Mesenchymal stem cell (in vitro differentiated cells and primary cell): ENCODE data around the gene KCTD20.
"Not testable (repeated sequence)": the region's sequence is repeated elsewhere in the genome, so short reads cannot be mapped to it uniquely, and the experiment has no call there.

ENCODE experiments used
- DNase-seq: peaks from one replicate; pipeline ENCODE4 v3.0.0-alpha.2; 2013
- H2AFZ ChIP-seq: one replicate; pipeline ENCODE4 v1.6.1; 2013; ENCODE audit warnings: low read depth, mild to moderate bottlenecking, control low read depth, inconsistent platforms, low read length, moderate library complexity
- H2AK5ac ChIP-seq: 2 replicates; pipeline ENCODE4 v1.6.1; 2013; ENCODE audit warnings: low read length, moderate library complexity, mild to moderate bottlenecking, inconsistent platforms; ENCODE audit not compliant: severe bottlenecking
- H2BK120ac ChIP-seq: one replicate; pipeline ENCODE4 v1.6.1; 2013; ENCODE audit warnings: low read depth, mild to moderate bottlenecking, inconsistent platforms, low read length, moderate library complexity
- H2BK12ac ChIP-seq, 2 experiments: one replicate each; pipeline ENCODE4 v1.6.1; 2013; ENCODE audit warnings: inconsistent platforms in 2 of 2, low read length in 2 of 2, mild to moderate bottlenecking in 2 of 2, moderate library complexity in 2 of 2, control low read depth in 1 of 2
- H2BK15ac ChIP-seq: one replicate; pipeline ENCODE4 v1.6.1; 2013; ENCODE audit warnings: mild to moderate bottlenecking, low read depth, inconsistent platforms; ENCODE audit not compliant: poor library complexity, severe bottlenecking
- H2BK5ac ChIP-seq: 2 replicates; pipeline ENCODE4 v1.6.1; 2013; ENCODE audit warnings: low read depth, mild to moderate bottlenecking, low read length, control low read depth, inconsistent platforms; ENCODE audit not compliant: poor library complexity, severe bottlenecking
- H3K14ac ChIP-seq, 2 experiments: one replicate each; pipeline ENCODE4 v1.6.1; 2013; ENCODE audit warnings: inconsistent platforms in 2 of 2, low read length in 2 of 2, control low read depth in 1 of 2, mild to moderate bottlenecking in 1 of 2, moderate library complexity in 1 of 2
- H3K18ac ChIP-seq, 2 experiments: one replicate each; pipeline ENCODE4 v1.6.1; 2013; ENCODE audit warnings: inconsistent platforms in 2 of 2, low read length in 2 of 2, control low read depth in 1 of 2, low read depth in 1 of 2, mild to moderate bottlenecking in 1 of 2
- H3K23ac ChIP-seq, 2 experiments: one replicate each; pipeline ENCODE4 v1.6.1; 2013; ENCODE audit warnings: inconsistent platforms in 2 of 2, low read length in 2 of 2, mild to moderate bottlenecking in 2 of 2, moderate library complexity in 2 of 2, control low read depth in 1 of 2
- H3K27ac ChIP-seq: 2 replicates; pipeline ENCODE4 v1.5.1; 2013; ENCODE audit warnings: mild to moderate bottlenecking, moderate library complexity, low read length, control low read depth, inconsistent platforms; ENCODE audit not compliant: poor library complexity, severe bottlenecking
- H3K27me3 ChIP-seq, 2 experiments: 2 replicates each; pipeline versions ENCODE4 v1.6.1 to v1.7.0; 2013; ENCODE audit warnings: low read length in 2 of 2, mild to moderate bottlenecking in 2 of 2, moderate library complexity in 2 of 2, control low read depth in 1 of 2, inconsistent platforms in 1 of 2; ENCODE audit not compliant: control insufficient read depth in 1 of 2, insufficient read depth in 1 of 2
- H3K36me3 ChIP-seq, 2 experiments: 2 replicates each; pipeline versions ENCODE4 v1.6.1 to v1.7.0; 2013; ENCODE audit warnings: low read length in 2 of 2, control low read depth in 1 of 2, inconsistent platforms in 1 of 2, low read depth in 1 of 2, mild to moderate bottlenecking in 1 of 2; ENCODE audit not compliant: insufficient read depth in 2 of 2, control insufficient read depth in 1 of 2
- H3K4ac ChIP-seq, 2 experiments: one replicate each; pipeline ENCODE4 v1.6.1; 2013; ENCODE audit warnings: inconsistent platforms in 2 of 2, low read length in 2 of 2, mild to moderate bottlenecking in 2 of 2, moderate library complexity in 2 of 2, control low read depth in 1 of 2, low read depth in 1 of 2
- H3K4me1 ChIP-seq: 2 replicates; pipeline ENCODE4 v1.6.1; 2013; ENCODE audit warnings: low read depth, low read length, control low read depth; ENCODE audit not compliant: control insufficient read depth, insufficient read depth
- H3K4me2 ChIP-seq: 2 replicates; pipeline ENCODE4 v1.6.1; 2013; ENCODE audit warnings: low read length, mild to moderate bottlenecking, inconsistent platforms; ENCODE audit not compliant: poor library complexity, severe bottlenecking
- H3K4me3 ChIP-seq, 2 experiments: 2 replicates each; pipeline versions ENCODE4 v1.5.1 to v1.7.0; 2013; ENCODE audit warnings: low read length in 2 of 2, mild to moderate bottlenecking in 2 of 2, control low read depth in 1 of 2, low read depth in 1 of 2; ENCODE audit not compliant: insufficient read depth in 1 of 2
- H3K79me1 ChIP-seq: replicated peaks from 2 replicates; pipeline ENCODE4 v1.6.1; 2013; ENCODE audit warnings: mild to moderate bottlenecking, control low read depth, low read length, inconsistent platforms; ENCODE audit not compliant: poor library complexity, severe bottlenecking
- H3K9ac ChIP-seq: 2 replicates; pipeline ENCODE4 v1.7.0; 2013; ENCODE audit warnings: mild to moderate bottlenecking, low read length, moderate library complexity
- H3K9me3 ChIP-seq: 2 replicates; pipeline ENCODE4 v1.7.0; 2013; ENCODE audit warnings: mild to moderate bottlenecking, low read length; ENCODE audit not compliant: control insufficient read depth
- H4K8ac ChIP-seq: one replicate; pipeline ENCODE4 v1.6.1; 2013; ENCODE audit warnings: inconsistent platforms, mild to moderate bottlenecking, low read length, moderate library complexity
- H4K91ac ChIP-seq: one replicate; pipeline ENCODE4 v1.6.1; 2013; ENCODE audit warnings: mild to moderate bottlenecking, low read length, inconsistent platforms
- WGBS: methylation state at CpG from one replicate; pipeline ENCODE4 v1.1.7; 2013; ENCODE audit warnings: mixed read lengths; 5-methylcytosine and 5-hydroxymethylcytosine counted together

The KCTD20 gene

GRCh38 chr6:36469946-36470345 is 27.1 kb downstream of the KCTD20 start:
- Histone ChIP-seq H2AK5ac (no peak overlapping the region), H2BK15ac (no peak overlapping the region), H3K23ac (no peak overlapping the region), H4K8ac (no peak overlapping the region), H3K27me3 (no peaks in the 10 kb centered on the region), H3K9me3 (no peaks in the 10 kb centered on the region), H2BK120ac (no peak overlapping the region), H3K4me2 (no peak overlapping the region), H3K18ac (no peak overlapping the region), H3K4ac (no peak overlapping the region), H3K14ac (no peak overlapping the region), H2BK5ac (no peak overlapping the region), H2AFZ (no peak overlapping the region), H3K9ac (no peak overlapping the region), H4K91ac (no peak overlapping the region), H3K27ac (no peak overlapping the region), H3K79me1 (peaks cover 13% of the 10 kb centered on the region), H3K36me3 (peaks cover 4 to 39% of the 10 kb centered on the region in 2 experiments), H2BK12ac (no peak overlapping the region), H3K4me3 (no peak overlapping the region), H3K4me1 (peaks cover 2% of the 10 kb centered on the region)
- WGBS: 98% methylated on average over 3 of the region's 3 CpGs
- no peak for DNase-seq

DNA sequence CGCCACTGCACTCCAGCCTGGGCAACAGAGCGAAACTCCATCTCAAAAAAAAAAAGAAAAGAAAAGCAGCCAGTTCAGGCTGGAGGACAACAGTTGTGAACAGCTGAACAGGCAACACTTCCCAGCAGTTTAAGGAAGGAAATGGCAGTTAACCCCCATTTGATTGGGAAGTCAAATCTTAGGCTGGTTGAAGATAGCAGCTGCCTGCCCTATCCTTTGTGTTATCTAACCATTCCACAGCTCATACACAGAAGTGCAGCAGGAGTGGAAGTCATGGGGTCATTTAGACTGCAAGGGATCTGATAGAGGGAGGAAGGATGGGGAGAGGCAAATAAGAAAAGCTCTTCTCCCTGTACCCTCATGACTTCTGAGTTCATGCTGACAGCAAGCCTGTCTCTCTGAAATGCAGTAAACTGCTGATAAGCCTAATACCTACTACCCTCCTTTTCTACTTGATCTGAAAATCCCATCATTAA is 35.3 kb downstream of the KCTD20 start:
- H3K4me1 ChIP-seq: no peaks in the 10 kb centered on the region
- no peak overlapping the region for H3K4me2 ChIP-seq
- no peak overlapping the region for H2AFZ ChIP-seq
- no peak overlapping the region for H3K9ac ChIP-seq
- H2BK5ac ChIP-seq: no peak overlapping the region
- H2BK120ac ChIP-seq: no peak overlapping the region
- 100% methylated on average over 2 of the region's 2 CpGs for WGBS
- no peaks in the 10 kb centered on the region for H3K9me3 ChIP-seq
- H3K27me3 ChIP-seq: no peaks in the 10 kb centered on the region
- no peak overlapping the region for H2BK15ac ChIP-seq
- no peak overlapping the region for H3K23ac ChIP-seq
- no peak overlapping the region for H3K4me3 ChIP-seq
- peaks cover 19 to 65% of the 10 kb centered on the region in 2 experiments for H3K36me3 ChIP-seq
- H2BK12ac ChIP-seq: no peak overlapping the region
- no peak overlapping the region for H3K14ac ChIP-seq
- no peak overlapping the region for H2AK5ac ChIP-seq
- H4K8ac ChIP-seq: no peak overlapping the region
- peaks cover 8% of the 10 kb centered on the region for H3K79me1 ChIP-seq
- no peak overlapping the region for H4K91ac ChIP-seq
- H3K18ac ChIP-seq: no peak overlapping the region
- DNase-seq: no peak
- no peak overlapping the region for H3K4ac ChIP-seq
- no peak overlapping the region for H3K27ac ChIP-seq

DNA sequence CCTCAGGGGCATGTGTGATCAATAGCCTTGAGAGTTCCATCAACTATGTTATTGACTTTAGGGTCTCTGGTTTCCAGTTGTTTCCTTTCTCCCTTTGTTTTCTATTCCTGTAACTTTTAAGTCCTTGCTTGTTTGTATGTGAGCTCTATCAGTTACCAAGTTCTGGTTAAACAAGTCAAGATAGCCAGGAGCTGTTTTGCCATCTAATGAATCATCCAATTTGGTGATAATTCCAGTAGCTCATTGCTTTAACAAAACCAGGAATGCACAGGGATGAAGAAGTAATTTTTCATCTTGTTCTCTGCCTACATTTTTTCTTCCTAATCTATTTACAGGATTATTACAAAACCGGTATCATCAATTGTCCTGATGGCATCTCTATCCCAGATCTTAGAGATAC is 36.5 kb downstream of the KCTD20 start:
- WGBS: 100% methylated on average over 1 of the region's 1 CpG
- no peak overlapping the region for H3K4me3 ChIP-seq
- H2BK12ac ChIP-seq: no peak overlapping the region

GRCh38 chr6:36483326-36483725 is 40.5 kb downstream of the KCTD20 start:
- not testable (repeated sequence) for H2AFZ ChIP-seq

More for the DNA sequence above, 36.5 kb downstream of the KCTD20 start:
- H3K18ac ChIP-seq: no peak overlapping the region
- H2AFZ ChIP-seq: no peak overlapping the region
- no peak overlapping the region for H3K23ac ChIP-seq
- H3K36me3 ChIP-seq: peaks cover 26 to 65% of the 10 kb centered on the region in 2 experiments
- no peak overlapping the region for H3K4me2 ChIP-seq
- H3K14ac ChIP-seq: no peak overlapping the region
- no peak overlapping the region for H4K8ac ChIP-seq
- H4K91ac ChIP-seq: no peak overlapping the region
- H3K27me3 ChIP-seq: no peaks in the 10 kb centered on the region
- no peak overlapping the region for H3K9ac ChIP-seq
- no peak overlapping the region for H2BK5ac ChIP-seq
- H2BK120ac ChIP-seq: no peak overlapping the region
- no peak overlapping the region for H3K27ac ChIP-seq
- no peak overlapping the region for H2BK15ac ChIP-seq
- H3K79me1 ChIP-seq: peaks cover 8% of the 10 kb centered on the region
- H3K9me3 ChIP-seq: no peaks in the 10 kb centered on the region
- no peak overlapping the region for H3K4ac ChIP-seq
- no peak for DNase-seq
- no peaks in the 10 kb centered on the region for H3K4me1 ChIP-seq
- no peak overlapping the region for H2AK5ac ChIP-seq

More at GRCh38 chr6:36483326-36483725, 40.5 kb downstream of the KCTD20 start:
- not testable (repeated sequence) for H3K14ac ChIP-seq, H2BK120ac ChIP-seq, H2BK12ac ChIP-seq, H2BK15ac ChIP-seq, H2BK5ac ChIP-seq, H3K9ac ChIP-seq, H4K8ac ChIP-seq, H3K4me2 ChIP-seq, H3K27me3 ChIP-seq, H3K9me3 ChIP-seq, H4K91ac ChIP-seq, H3K4me1 ChIP-seq, H3K18ac ChIP-seq, H3K27ac ChIP-seq, H2AK5ac ChIP-seq, H3K4me3 ChIP-seq, DNase-seq, H3K23ac ChIP-seq, H3K4ac ChIP-seq
- Histone ChIP-seq H3K79me1 (peaks cover 15% of the 10 kb centered on the region), H3K36me3 (peaks cover 43 to 84% of the 10 kb centered on the region in 2 experiments)
- 97% methylated on average over 5 of the region's 5 CpGs for WGBS
